ENCODE results near the gene MCRS1.

- TF ChIP-seq, protein P1, sequence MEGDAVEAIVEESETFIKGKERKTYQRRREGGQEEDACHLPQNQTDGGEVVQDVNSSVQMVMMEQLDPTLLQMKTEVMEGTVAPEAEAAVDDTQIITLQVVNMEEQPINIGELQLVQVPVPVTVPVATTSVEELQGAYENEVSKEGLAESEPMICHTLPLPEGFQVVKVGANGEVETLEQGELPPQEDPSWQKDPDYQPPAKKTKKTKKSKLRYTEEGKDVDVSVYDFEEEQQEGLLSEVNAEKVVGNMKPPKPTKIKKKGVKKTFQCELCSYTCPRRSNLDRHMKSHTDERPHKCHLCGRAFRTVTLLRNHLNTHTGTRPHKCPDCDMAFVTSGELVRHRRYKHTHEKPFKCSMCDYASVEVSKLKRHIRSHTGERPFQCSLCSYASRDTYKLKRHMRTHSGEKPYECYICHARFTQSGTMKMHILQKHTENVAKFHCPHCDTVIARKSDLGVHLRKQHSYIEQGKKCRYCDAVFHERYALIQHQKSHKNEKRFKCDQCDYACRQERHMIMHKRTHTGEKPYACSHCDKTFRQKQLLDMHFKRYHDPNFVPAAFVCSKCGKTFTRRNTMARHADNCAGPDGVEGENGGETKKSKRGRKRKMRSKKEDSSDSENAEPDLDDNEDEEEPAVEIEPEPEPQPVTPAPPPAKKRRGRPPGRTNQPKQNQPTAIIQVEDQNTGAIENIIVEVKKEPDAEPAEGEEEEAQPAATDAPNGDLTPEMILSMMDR (IDR thresholded peaks at IDR 0.05; ENCODE audit: insufficient read depth, low read length, poor library complexity, severe bottlenecking) = no peak
- no peak for TF ChIP-seq EZH2phosphoT487 (conservative IDR thresholded peaks at IDR 0.05; ENCODE audit: low read length)
These were observed 32.0 kb upstream of the MCRS1 start for GRCh38 chr12:49599961-49600360.
